Cerebellar cortex (tissue), 1 donor: Measurements from ENCODE around the gene NTRK1.

Experiments
- DNase-seq: peaks from one replicate; pipeline ENCODE4 v3.0.0-alpha.2; 2015; ENCODE audit warnings: low spot score

The NTRK1 gene

GRCh38 chr1:156838972-156839371 is 21.7 kb upstream of the NTRK1 start:
- peak; percentile 26 for DNase-seq

- DNase-seq, result no peak
Observed at GRCh38 chr1:156839426-156840109, 21.1 kb upstream of the NTRK1 start.

GRCh38 chr1:156840186-156840897 is 20.3 kb upstream of the NTRK1 start:
- DNase-seq, result no peak

GRCh38 chr1:156840898-156841279 is 19.8 kb upstream of the NTRK1 start:
- DNase-seq, result no peak

- no peak for DNase-seq
Observed at GRCh38 chr1:156841295-156841855, 19.3 kb upstream of the NTRK1 start.

GRCh38 chr1:156842618-156843300 is 17.9 kb upstream of the NTRK1 start:
- DNase-seq, result no peak

- no peak for DNase-seq
Observed at GRCh38 chr1:156844102-156844501, 16.6 kb upstream of the NTRK1 start.

GRCh38 chr1:156844638-156845037 is 16.0 kb upstream of the NTRK1 start:
- no peak for DNase-seq

- no peak for DNase-seq
Observed at GRCh38 chr1:156845055-156845952, 15.4 kb upstream of the NTRK1 start.

- DNase-seq, result no peak
Observed at GRCh38 chr1:156845953-156846545, 14.6 kb upstream of the NTRK1 start.

- DNase-seq, result no peak
Observed at GRCh38 chr1:156846643-156847042, 14.0 kb upstream of the NTRK1 start.

- DNase-seq, result no peak
Observed at GRCh38 chr1:156847591-156848460, 12.8 kb upstream of the NTRK1 start.

- no peak for DNase-seq
Observed at GRCh38 chr1:156848461-156849150, 12.1 kb upstream of the NTRK1 start.

GRCh38 chr1:156849151-156849496 is 11.5 kb upstream of the NTRK1 start:
- no peak for DNase-seq

GRCh38 chr1:156851779-156852417 is 8.8 kb upstream of the NTRK1 start:
- DNase-seq, result peak; percentile 48

- peak; percentile 82 for DNase-seq
Observed at GRCh38 chr1:156852418-156852874, 8.2 kb upstream of the NTRK1 start.

GRCh38 chr1:156853761-156854160 is 6.9 kb upstream of the NTRK1 start:
- no peak for DNase-seq

- no peak for DNase-seq
Observed at GRCh38 chr1:156854634-156855033, 6.0 kb upstream of the NTRK1 start.

GRCh38 chr1:156856282-156856785 is 4.3 kb upstream of the NTRK1 start:
- no peak for DNase-seq
